HFFc6 (cell line): Measurements from ENCODE around the gene COL9A2. TPM values are rescaled to one million over a fixed set of nuclear protein-coding genes. Genes with fewer than 3 reads are reported as not detected.

Experiments
- DNase-seq: peaks from one replicate; pipeline ENCODE4 v3.0.0-alpha.2; 2018
- H3K27ac Mint-ChIP-seq: 2 replicates; pipeline ENCODE4 v1.8.0; 2020; ENCODE audit warnings: mild to moderate bottlenecking, mixed read lengths
- H3K27me3 Mint-ChIP-seq: 2 replicates; pipeline ENCODE4 v1.8.0; 2021; ENCODE audit warnings: mild to moderate bottlenecking, moderate library complexity, mixed read lengths; ENCODE audit not compliant: insufficient read depth
- H3K36me3 Mint-ChIP-seq: 2 replicates; pipeline ENCODE4 v1.8.0; 2021; ENCODE audit warnings: low read depth, mixed read lengths
- H3K4me1 Mint-ChIP-seq: 2 replicates; pipeline ENCODE4 v1.8.0; 2020; ENCODE audit warnings: low read depth, mixed read lengths
- H3K4me3 Mint-ChIP-seq: 2 replicates; pipeline ENCODE4 v1.8.0; 2020; ENCODE audit warnings: mild to moderate bottlenecking, moderate library complexity, mixed read lengths
- H3K9me3 Mint-ChIP-seq: 2 replicates; pipeline ENCODE4 v1.8.0; 2020; ENCODE audit warnings: mild to moderate bottlenecking, mixed read lengths
- CTCF ChIP-seq: fragments of 200-600 bp; sonication (generic); IDR thresholded peaks from 2 replicates; pipeline ENCODE4 v1.5.0; 2021; ENCODE audit warnings: antibody characterized with exemption, mild to moderate bottlenecking
- total RNA-seq, 6 experiments: library from RNA; stranded (reverse); fragmentation: NEBNext Ultra II Directional; extraction: Animal tissue kit (Norgen Biotek cat#: 25700); gene quantifications; 2 replicates in 1 of 6; 3 replicates in 5 of 6; pipeline ENCODE4 v1.2.3, GENCODE V29; 2021

COL9A2 gene
- total RNA-seq, 6 experiments from 2014 or later, result 0.07 to 0.48 (median 0.32) TPM

DNA sequence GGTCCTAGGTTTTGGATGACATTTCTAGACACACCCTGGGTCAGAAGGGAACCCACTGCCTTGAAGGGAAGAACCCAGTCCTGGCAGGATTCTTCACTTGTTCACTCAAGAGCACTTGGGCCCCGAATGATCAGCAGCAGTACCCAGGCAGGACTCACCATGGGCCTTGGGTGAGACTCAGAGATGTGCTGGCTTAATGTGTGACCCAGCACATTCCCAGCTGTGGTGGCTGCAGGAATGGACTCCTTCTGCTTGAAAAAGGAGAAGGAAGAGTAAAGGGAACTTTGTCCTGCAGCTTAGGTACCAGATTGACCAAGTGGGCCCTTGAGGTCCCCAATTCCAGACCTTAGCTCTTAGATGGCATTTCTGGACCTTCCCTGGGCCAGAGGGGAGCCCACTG lies 44.1 kb upstream of the COL9A2 start:
- peaks cover 32% of the 10 kb centered on the region for H3K9me3 Mint-ChIP-seq
- DNase-seq, result no peak
- H3K27me3 Mint-ChIP-seq, result peaks cover 9% of the 10 kb centered on the region
- H3K36me3 Mint-ChIP-seq, result peaks cover 7% of the 10 kb centered on the region
- peaks cover 12% of the 10 kb centered on the region for H3K4me1 Mint-ChIP-seq
- H3K27ac Mint-ChIP-seq, result no peak overlapping the region
- TF ChIP-seq CTCF, result no peak
- H3K4me3 Mint-ChIP-seq, result no peak overlapping the region

DNA sequence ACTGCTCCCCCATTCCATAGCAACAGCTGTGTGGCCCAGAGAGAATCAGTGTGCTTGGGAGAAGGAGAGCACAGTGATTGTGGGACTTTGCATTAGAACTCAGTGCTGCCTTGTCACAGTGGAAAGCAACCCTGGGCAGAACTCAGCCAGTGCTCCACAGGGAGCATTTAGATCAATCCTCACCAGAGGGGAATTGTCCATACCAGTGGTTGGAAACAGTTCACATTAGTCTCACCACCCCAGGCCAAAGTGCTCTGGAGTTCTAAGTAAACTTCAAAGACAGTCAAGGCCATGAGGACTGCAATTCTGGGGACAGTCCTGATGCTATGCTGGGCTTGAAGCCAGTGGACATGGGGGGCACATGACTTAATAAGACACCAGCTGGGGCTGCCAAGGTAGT lies 43.5 kb upstream of the COL9A2 start:
- peaks cover 7% of the 10 kb centered on the region for H3K36me3 Mint-ChIP-seq
- peaks cover 32% of the 10 kb centered on the region for H3K9me3 Mint-ChIP-seq
- no peak for TF ChIP-seq CTCF
- DNase-seq, result no peak
- peaks cover 9% of the 10 kb centered on the region for H3K27me3 Mint-ChIP-seq
- no peak overlapping the region for H3K4me3 Mint-ChIP-seq
- H3K27ac Mint-ChIP-seq, result no peak overlapping the region
- peaks cover 12% of the 10 kb centered on the region for H3K4me1 Mint-ChIP-seq

DNA sequence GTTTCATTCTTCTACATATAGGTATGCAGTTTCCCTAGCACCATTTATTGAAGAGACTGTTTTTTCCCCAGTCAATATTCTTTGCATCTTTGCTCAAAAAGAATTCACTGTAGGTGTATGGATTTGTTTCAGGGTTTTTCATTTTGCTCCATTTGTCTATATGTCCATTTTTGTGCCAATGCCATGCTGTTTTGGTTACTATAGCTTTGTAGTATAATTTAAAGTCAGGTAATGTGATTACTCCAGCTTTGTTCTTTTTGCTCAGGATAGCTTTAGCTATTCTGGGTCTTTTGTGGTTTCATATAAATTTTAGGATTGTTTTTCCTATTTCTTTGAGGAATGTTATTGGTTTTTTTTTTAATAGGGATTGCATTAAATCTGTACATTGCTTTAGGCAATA lies 40.5 kb upstream of the COL9A2 start:
- Mint-ChIP-seq H3K27ac (no peak overlapping the region), H3K4me3 (no peak overlapping the region), H3K36me3 (peaks cover 7% of the 10 kb centered on the region), H3K4me1 (peaks cover 4% of the 10 kb centered on the region), H3K27me3 (peaks cover 16% of the 10 kb centered on the region; the same call in 1 of the 2 replicates), H3K9me3 (peaks cover 32% of the 10 kb centered on the region)
- no peak for DNase-seq
- no peak for TF ChIP-seq CTCF

- Mint-ChIP-seq H3K27ac (no peak overlapping the region), H3K9me3 (peaks cover 16% of the 10 kb centered on the region), H3K4me1 (no peaks in the 10 kb centered on the region; the same call in 1 of the 2 replicates), H3K4me3 (no peak overlapping the region), H3K36me3 (no peaks in the 10 kb centered on the region), H3K27me3 (peaks cover 15% of the 10 kb centered on the region)
- TF ChIP-seq CTCF, result no peak
- DNase-seq, result no peak
Observed at GRCh38 chr1:40353082-40353481, 36.0 kb upstream of the COL9A2 start.

- DNase-seq, result no peak
- no peak overlapping the region for H3K27ac Mint-ChIP-seq
- no peak overlapping the region for H3K4me3 Mint-ChIP-seq
- H3K36me3 Mint-ChIP-seq, result no peaks in the 10 kb centered on the region
- peaks cover 6% of the 10 kb centered on the region for H3K9me3 Mint-ChIP-seq
- no peaks in the 10 kb centered on the region; the same call in 1 of the 2 replicates for H3K4me1 Mint-ChIP-seq
- TF ChIP-seq CTCF, result no peak
- peaks cover 15% of the 10 kb centered on the region for H3K27me3 Mint-ChIP-seq
Observed at GRCh38 chr1:40352126-40352525, 35.0 kb upstream of the COL9A2 start.

GRCh38 chr1:40351124-40351523 lies 34.0 kb upstream of the COL9A2 start:
- no peaks in the 10 kb centered on the region; the same call in 1 of the 2 replicates for H3K4me1 Mint-ChIP-seq
- peaks cover 15% of the 10 kb centered on the region for H3K27me3 Mint-ChIP-seq
- H3K27ac Mint-ChIP-seq, result no peak overlapping the region
- no peaks in the 10 kb centered on the region for H3K9me3 Mint-ChIP-seq
- no peak for DNase-seq
- H3K4me3 Mint-ChIP-seq, result no peak overlapping the region
- TF ChIP-seq CTCF, result no peak
- no peaks in the 10 kb centered on the region for H3K36me3 Mint-ChIP-seq
